Ureter (tissue), 1 donor: ENCODE data around the gene RETREG3. TPM values are rescaled to one million over a fixed set of nuclear protein-coding genes. Genes with fewer than 3 reads are reported as not detected.
"Not testable (repeated sequence)": the region's sequence is repeated elsewhere in the genome, so short reads cannot be mapped to it uniquely, and the experiment has no call there.

Experiments
- DNase-seq: peaks from one replicate; pipeline ENCODE4 v3.0.0-alpha.2; 2020; ENCODE audit warnings: low spot score
- total RNA-seq: library from RNA; stranded (reverse); gene quantifications from one replicate; pipeline ENCODE4 v1.2.4, GENCODE V29; 2023
- donor health status: DM: yes; HTN: yes; CAD: no.

RETREG3 gene
- total RNA-seq, 1 donor from 2014 or later, result 76.5 TPM

GRCh38 chr17:42613699-42614295, 4.6 kb upstream of the RETREG3 start:
- no peak for DNase-seq

- no peak for DNase-seq
Measured at GRCh38 chr17:42612013-42612412, 2.8 kb upstream of the RETREG3 start.

GRCh38 chr17:42609814-42610801, 934 bp upstream of the RETREG3 start:
- not testable (repeated sequence) for DNase-seq

- DNase-seq, result no peak
Measured at GRCh38 chr17:42608305-42609181, 631 bp downstream of the RETREG3 start.

GRCh38 chr17:42607769-42608168, 1.4 kb downstream of the RETREG3 start:
- no peak for DNase-seq

GRCh38 chr17:42603318-42603717, 5.9 kb downstream of the RETREG3 start:
- DNase-seq, result no peak

- no peak for DNase-seq
Measured at GRCh38 chr17:42598905-42599304, 10.3 kb downstream of the RETREG3 start.

- no peak for DNase-seq
Measured at GRCh38 chr17:42596386-42596785, 12.8 kb downstream of the RETREG3 start.

GRCh38 chr17:42591411-42591810, 17.8 kb downstream of the RETREG3 start:
- DNase-seq, result no peak

- DNase-seq, result no peak
Measured at GRCh38 chr17:42590886-42591285, 18.3 kb downstream of the RETREG3 start.

- DNase-seq, result peak; percentile 63
Measured at GRCh38 chr17:42586514-42587230, 22.5 kb downstream of the RETREG3 start.

- DNase-seq, result no peak
Measured at GRCh38 chr17:42585353-42585752, 23.8 kb downstream of the RETREG3 start.

GRCh38 chr17:42584880-42585279, 24.3 kb downstream of the RETREG3 start:
- no peak for DNase-seq

GRCh38 chr17:42581744-42582270, 27.4 kb downstream of the RETREG3 start:
- no peak for DNase-seq

- no peak for DNase-seq
Measured at GRCh38 chr17:42579794-42580551, 29.2 kb downstream of the RETREG3 start.

GRCh38 chr17:42578282-42578869, 30.8 kb downstream of the RETREG3 start:
- DNase-seq, result peak; percentile 83

GRCh38 chr17:42577532-42578281, 31.5 kb downstream of the RETREG3 start, which contains the start of gene PSMC3IP:
TSS of gene PSMC3IP (minus strand) at chr17:42577729. CDS start at chr17:42577686, 43 bp downstream.
- peak; percentile 97 for DNase-seq

GRCh38 chr17:42577140-42577531, 32.0 kb downstream of the RETREG3 start:
- no peak for DNase-seq

- no peak for DNase-seq
Measured at GRCh38 chr17:42574463-42574862, 34.7 kb downstream of the RETREG3 start.
